Left renal cortex interstitium (tissue), 4 donors: ENCODE measurements around the gene SLC45A2. TPM values are rescaled to one million over a fixed set of nuclear protein-coding genes. Genes with fewer than 3 reads are reported as not detected.
"Not testable (repeated sequence)": the region's sequence is repeated elsewhere in the genome, so short reads cannot be mapped to it uniquely, and the experiment has no call there.

Experiments
- DNase-seq, 4 donors: peaks; one replicate each; pipeline ENCODE4 v3.0.0-alpha.2; 2013; ENCODE audit warnings: low read depth in 4 of 4, low spot score in 2 of 4, missing footprints in 1 of 4
- polyA plus RNA-seq, 4 donors: library from polyadenylated mRNA; unstranded; fragments of 120-200 nt; gene quantifications; one replicate each; pipeline ENCODE4 v1.2.1, GENCODE V29; 2013; ENCODE audit not compliant: insufficient read length in 4 of 4

The SLC45A2 gene
- polyA plus RNA-seq, 4 donors = 0.16 to 0.96 (median 0.60) TPM

GRCh38 chr5:33969572-33970452 is 14.7 kb downstream of the SLC45A2 start:
- peak in 1 of 4 donors; percentile 20 for DNase-seq

GRCh38 chr5:33968211-33969005 is 16.1 kb downstream of the SLC45A2 start:
- no peak for DNase-seq

DNA sequence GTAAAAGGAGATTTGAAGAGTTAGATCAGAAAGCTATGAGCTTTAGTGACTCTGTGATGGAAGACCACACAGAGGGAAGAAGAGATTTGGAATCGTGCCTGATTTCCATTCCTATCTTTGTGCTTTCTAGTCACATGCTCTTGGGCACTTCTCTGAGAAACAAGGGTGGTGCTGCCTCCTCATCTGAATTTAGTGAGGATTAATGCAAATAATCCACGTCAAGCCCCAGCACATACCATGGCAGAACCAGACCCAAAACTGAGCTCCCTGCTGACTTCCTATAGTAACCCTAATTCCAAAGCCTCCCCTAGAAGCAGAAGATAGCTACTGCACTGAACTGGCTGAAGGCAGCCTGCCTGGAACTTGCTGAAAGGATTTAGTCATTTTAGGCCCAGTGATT is 17.7 kb downstream of the SLC45A2 start:
- no peak for DNase-seq

DNA sequence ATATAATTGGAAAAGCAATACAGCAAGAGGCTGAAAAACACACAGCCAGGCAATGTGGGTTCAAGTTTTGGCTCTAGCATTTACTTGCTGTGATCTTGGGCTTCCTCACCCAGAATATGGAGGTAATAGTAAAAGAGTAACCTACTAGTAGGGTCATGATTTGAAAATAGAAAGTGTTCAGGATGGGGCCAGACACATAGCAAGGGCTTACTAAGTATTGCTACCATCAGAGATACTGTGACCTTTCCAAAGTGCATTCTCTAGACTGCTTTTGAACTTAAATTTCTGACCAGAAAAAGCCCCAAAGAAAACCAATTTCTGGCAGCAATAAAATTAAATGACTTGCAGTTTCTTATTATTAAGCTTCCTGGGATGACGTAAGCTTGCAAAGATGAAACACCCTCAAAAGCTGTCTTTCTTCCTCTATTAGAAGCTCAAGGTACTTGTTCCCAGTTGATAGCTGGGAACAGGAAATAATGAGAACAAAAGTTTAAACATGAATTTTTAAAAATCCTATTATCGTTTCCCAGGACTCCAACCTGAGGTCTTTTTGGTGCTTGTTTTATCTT is 20.3 kb downstream of the SLC45A2 start:
- DNase-seq = no peak

GRCh38 chr5:33958176-33958575 is 26.3 kb downstream of the SLC45A2 start:
- DNase-seq = no peak

DNA sequence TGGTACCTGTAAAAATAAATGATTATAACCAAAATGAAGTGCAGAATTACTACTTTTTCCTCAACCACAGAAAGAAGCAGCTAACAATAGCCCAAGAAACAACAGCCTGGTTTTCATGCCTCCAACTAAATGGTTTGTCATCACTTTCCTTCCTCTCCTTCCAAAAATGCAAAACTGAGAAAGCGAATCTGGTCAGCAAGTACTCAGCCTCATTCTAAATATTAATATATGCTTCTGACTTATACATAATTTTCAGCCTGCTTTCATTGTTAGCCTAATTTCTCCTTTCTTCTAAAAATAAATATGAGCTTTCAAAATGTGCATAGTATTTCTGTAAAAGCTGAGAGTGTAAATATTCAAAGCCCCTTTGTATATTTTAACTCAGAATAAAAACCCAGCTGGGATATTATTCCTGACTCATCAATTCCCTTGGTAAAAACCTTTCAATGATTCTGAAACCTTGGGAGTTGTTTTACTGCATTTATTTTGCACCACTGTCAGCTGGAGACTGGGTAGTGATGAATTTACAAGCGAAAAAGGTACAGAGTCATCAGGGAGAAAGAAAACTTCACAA is 26.8 kb downstream of the SLC45A2 start:
- no peak for DNase-seq

GRCh38 chr5:33952175-33952574 is 32.3 kb downstream of the SLC45A2 start:
- not testable (repeated sequence) for DNase-seq

DNA sequence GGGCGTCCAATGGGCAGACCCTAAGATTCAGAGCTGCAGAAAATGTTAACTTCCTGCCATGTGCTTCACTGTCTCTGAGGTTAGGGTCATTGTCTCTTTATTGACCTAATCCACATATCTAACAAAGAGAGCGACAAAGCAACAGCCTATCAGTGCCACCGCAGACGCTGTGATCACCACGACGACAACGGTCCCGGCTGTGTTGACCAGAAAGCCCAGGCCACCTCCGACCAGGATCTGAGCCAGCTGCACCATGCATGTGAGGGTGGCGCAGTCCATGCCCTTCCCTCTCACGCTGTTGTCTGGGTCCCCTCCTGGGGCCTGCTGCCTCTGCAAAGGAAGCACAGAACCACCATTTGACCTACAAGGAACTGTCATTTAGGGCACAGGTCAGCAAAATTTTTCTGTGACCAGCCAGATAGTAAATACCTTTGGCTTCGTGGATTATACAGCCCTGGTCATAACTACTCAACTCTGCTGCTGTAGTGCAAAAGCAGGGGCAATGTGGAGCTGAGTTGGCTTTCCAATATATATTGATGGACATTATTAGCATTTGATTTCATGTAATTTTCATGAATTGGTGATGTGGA is 39.9 kb downstream of the SLC45A2 start:
- no peak for DNase-seq

GRCh38 chr5:33941090-33941489 is 43.4 kb downstream of the SLC45A2 start:
- DNase-seq = no peak

- no peak for DNase-seq
Measured at GRCh38 chr5:33939556-33940262, 44.8 kb downstream of the SLC45A2 start.

DNA sequence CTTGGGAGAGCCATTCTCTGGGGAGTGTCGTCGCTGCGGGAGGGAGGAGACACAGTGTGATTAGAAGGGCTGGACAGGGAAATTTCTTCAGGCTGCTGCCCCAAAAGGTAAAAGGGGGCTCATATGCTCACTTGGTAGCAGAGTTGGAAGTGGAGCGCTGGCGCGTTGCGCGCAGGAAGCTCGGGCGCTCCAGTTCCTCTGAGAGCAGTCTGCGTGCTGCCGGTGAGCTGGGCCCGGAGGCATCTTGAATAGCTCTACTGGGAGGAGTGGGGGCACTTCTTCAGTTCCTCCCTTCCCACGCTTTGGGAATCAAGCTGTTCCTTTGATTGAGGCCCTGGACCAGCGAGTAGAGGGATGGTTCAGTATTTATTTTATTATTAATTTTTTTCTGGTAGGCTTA is 45.6 kb downstream of the SLC45A2 start:
- DNase-seq = no peak

DNA sequence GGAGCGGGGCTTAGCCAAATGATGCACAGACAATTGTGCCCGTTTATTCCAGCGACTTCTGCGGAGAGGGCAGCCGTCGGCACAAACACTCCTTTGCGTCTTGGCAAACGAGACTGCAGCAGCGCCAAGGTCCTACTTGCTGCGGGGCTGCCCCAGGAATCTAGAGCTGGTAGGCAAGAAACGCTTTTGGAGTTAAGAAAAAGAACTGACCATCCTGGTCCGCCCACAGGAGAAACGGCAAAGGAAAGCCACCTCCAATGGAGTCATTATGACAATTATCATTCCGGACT is 46.0 kb downstream of the SLC45A2 start:
- DNase-seq = no peak

DNA sequence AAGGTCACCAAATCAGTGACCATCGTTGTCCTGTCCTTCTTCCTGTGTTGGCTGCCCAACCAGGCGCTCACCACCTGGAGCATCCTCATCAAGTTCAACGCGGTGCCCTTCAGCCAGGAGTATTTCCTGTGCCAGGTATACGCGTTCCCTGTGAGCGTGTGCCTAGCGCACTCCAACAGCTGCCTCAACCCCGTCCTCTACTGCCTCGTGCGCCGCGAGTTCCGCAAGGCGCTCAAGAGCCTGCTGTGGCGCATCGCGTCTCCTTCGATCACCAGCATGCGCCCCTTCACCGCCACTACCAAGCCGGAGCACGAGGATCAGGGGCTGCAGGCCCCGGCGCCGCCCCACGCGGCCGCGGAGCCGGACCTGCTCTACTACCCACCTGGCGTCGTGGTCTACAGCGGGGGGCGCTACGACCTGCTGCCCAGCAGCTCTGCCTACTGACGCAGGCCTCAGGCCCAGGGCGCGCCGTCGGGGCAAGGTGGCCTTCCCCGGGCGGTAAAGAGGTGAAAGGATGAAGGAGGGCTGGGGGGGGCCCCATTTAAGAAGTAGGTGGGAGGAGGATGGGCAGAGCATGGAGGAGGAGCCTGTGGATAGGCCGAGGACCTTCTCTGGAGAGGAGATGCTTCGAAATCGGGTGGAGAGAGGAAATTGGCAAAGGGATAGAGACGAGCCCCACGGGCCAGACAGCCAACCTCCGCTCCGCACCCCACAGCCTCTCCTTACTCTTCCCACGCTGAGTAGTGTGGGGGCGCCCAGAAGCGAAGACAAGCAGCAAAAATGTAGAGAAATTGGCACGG is 46.6 kb downstream of the SLC45A2 start:
- no peak for DNase-seq

- DNase-seq = no peak
Measured at GRCh38 chr5:33937017-33937706, 47.3 kb downstream of the SLC45A2 start.

GRCh38 chr5:33936381-33937016 is 48.0 kb downstream of the SLC45A2 start, which contains the start of gene RXFP3:
Gene RXFP3 (plus strand): TSS chr5:33936386. CDS start chr5:33936741, 355 bp downstream.
- DNase-seq = peak in 1 of 4 donors; percentile 16

GRCh38 chr5:33936004-33936380 is 48.5 kb downstream of the SLC45A2 start:
- DNase-seq = peak; percentile 48 to 63 (median 56)

DNA sequence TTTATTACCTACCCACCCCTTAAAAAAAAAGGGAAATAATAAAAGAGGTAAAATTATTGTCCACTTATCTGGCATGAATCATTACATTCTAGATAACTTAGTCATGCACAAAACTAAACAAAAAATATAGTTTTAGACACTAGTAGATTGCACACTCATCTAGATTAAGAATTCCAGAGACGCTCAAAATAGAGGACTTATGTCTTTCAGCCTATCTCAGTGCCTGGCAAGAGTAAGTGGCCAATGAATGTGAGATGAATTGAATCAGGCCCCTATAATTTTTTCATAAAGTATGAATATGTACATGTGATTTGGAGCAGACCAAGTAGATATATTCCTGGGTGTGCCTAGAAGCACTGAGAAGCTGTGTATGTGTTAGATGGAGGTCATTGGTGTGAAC is 50.3 kb downstream of the SLC45A2 start:
- no peak for DNase-seq

- no peak for DNase-seq
Measured at GRCh38 chr5:33933723-33934169, 50.7 kb downstream of the SLC45A2 start.
